ENCODE data around the gene SLC43A2.

DNA sequence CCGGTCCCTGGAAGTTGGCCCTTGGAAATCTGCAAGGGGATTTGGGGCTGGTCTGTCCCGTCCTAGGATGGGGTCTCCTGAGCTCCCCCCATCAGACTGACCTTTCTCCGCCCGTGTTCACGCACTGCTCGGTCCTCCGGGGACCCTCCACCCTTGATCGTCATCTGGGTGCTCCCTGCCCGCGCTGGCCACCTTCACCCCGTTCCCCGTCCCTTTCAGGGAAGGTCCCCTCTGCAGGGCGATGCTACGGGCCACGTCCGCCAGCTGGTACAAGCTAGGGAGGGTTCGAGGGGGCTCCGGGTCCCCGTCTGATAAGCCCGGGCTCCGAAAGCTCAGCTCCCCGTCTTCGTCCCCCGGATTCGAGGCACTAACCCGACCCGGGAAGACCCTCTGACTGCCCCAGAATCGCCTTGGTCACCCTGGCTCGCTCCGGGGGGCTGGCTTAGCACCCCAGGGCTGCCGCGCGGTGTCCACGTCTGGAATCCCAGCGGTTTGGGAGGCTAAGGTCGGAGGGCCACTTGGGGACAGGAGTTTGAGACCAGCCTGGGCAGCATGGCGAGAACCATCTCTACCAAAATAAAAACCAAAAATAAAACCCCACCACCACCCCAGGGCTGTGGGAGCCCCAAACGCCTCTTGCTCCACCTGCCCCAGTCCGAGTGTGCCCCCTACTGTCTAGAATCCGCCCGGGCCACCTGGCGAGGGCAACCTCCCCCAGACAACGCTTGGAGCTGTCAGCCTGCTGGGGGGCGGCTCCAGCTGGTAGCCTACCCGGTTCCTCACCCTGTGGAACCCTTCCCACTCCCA lies 1.1 kb upstream of the SLC43A2 start:
- TF ChIP-seq OSR1 (CRISPR knock-in tag; IDR thresholded peaks at IDR 0.05) (no peak), ARNTL (CRISPR knock-in tag; IDR thresholded peaks at IDR 0.05; ENCODE audit: borderline replicate concordance, low read depth) (no peak), ZNF70 (CRISPR knock-in tag; IDR thresholded peaks at IDR 0.05) (no peak), ZFP30 (CRISPR knock-in tag; IDR thresholded peaks at IDR 0.05) (no peak), ZFP3 (CRISPR knock-in tag; IDR thresholded peaks at IDR 0.05) (no peak), BACH2 (CRISPR knock-in tag; IDR thresholded peaks at IDR 0.05; ENCODE audit: borderline replicate concordance) (no peak), ZNF8 (CRISPR knock-in tag; IDR thresholded peaks at IDR 0.05) (no peak), TOX (CRISPR knock-in tag; IDR thresholded peaks at IDR 0.05; ENCODE audit: borderline replicate concordance) (no peak)
- TF ChIP-seq, protein P1, sequence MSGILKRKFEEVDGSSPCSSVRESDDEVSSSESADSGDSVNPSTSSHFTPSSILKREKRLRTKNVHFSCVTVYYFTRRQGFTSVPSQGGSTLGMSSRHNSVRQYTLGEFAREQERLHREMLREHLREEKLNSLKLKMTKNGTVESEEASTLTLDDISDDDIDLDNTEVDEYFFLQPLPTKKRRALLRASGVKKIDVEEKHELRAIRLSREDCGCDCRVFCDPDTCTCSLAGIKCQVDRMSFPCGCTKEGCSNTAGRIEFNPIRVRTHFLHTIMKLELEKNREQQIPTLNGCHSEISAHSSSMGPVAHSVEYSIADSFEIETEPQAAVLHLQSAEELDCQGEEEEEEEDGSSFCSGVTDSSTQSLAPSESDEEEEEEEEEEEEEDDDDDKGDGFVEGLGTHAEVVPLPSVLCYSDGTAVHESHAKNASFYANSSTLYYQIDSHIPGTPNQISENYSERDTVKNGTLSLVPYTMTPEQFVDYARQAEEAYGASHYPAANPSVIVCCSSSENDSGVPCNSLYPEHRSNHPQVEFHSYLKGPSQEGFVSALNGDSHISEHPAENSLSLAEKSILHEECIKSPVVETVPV (CRISPR knock-in tag; IDR thresholded peaks at IDR 0.05), result no peak
- TF ChIP-seq, protein P2, sequence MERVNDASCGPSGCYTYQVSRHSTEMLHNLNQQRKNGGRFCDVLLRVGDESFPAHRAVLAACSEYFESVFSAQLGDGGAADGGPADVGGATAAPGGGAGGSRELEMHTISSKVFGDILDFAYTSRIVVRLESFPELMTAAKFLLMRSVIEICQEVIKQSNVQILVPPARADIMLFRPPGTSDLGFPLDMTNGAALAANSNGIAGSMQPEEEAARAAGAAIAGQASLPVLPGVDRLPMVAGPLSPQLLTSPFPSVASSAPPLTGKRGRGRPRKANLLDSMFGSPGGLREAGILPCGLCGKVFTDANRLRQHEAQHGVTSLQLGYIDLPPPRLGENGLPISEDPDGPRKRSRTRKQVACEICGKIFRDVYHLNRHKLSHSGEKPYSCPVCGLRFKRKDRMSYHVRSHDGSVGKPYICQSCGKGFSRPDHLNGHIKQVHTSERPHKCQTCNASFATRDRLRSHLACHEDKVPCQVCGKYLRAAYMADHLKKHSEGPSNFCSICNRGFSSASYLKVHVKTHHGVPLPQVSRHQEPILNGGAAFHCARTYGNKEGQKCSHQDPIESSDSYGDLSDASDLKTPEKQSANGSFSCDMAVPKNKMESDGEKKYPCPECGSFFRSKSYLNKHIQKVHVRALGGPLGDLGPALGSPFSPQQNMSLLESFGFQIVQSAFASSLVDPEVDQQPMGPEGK (CRISPR knock-in tag; IDR thresholded peaks at IDR 0.05; ENCODE audit: borderline replicate concordance), result no peak
- TF ChIP-seq, protein P3, sequence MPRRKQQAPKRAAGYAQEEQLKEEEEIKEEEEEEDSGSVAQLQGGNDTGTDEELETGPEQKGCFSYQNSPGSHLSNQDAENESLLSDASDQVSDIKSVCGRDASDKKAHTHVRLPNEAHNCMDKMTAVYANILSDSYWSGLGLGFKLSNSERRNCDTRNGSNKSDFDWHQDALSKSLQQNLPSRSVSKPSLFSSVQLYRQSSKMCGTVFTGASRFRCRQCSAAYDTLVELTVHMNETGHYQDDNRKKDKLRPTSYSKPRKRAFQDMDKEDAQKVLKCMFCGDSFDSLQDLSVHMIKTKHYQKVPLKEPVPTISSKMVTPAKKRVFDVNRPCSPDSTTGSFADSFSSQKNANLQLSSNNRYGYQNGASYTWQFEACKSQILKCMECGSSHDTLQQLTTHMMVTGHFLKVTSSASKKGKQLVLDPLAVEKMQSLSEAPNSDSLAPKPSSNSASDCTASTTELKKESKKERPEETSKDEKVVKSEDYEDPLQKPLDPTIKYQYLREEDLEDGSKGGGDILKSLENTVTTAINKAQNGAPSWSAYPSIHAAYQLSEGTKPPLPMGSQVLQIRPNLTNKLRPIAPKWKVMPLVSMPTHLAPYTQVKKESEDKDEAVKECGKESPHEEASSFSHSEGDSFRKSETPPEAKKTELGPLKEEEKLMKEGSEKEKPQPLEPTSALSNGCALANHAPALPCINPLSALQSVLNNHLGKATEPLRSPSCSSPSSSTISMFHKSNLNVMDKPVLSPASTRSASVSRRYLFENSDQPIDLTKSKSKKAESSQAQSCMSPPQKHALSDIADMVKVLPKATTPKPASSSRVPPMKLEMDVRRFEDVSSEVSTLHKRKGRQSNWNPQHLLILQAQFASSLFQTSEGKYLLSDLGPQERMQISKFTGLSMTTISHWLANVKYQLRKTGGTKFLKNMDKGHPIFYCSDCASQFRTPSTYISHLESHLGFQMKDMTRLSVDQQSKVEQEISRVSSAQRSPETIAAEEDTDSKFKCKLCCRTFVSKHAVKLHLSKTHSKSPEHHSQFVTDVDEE (CRISPR knock-in tag; IDR thresholded peaks at IDR 0.05), result no peak
- TF ChIP-seq, protein P4, sequence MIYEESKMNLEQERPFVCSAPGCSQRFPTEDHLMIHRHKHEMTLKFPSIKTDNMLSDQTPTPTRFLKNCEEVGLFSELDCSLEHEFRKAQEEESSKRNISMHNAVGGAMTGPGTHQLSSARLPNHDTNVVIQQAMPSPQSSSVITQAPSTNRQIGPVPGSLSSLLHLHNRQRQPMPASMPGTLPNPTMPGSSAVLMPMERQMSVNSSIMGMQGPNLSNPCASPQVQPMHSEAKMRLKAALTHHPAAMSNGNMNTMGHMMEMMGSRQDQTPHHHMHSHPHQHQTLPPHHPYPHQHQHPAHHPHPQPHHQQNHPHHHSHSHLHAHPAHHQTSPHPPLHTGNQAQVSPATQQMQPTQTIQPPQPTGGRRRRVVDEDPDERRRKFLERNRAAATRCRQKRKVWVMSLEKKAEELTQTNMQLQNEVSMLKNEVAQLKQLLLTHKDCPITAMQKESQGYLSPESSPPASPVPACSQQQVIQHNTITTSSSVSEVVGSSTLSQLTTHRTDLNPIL (CRISPR knock-in tag; IDR thresholded peaks at IDR 0.05; ENCODE audit: low read depth), result no peak

Data from SK-N-SH treated with all-trans-retinoic acid at 6 μM for 48 hours (cell line).